Measurements from ENCODE around the gene ZNF254.
"Not testable (repeated sequence)": the region's sequence is repeated elsewhere in the genome, so short reads cannot be mapped to it uniquely, and the experiment has no call there.

ZNF254 gene

GRCh38 chr19:24073807-24074206 lies 13.2 kb upstream of the ZNF254 start:
- DNase-seq = peak; percentile 19

- DNase-seq = peak; percentile 12
These were observed 12.1 kb upstream of the ZNF254 start for GRCh38 chr19:24074720-24075454.

DNA sequence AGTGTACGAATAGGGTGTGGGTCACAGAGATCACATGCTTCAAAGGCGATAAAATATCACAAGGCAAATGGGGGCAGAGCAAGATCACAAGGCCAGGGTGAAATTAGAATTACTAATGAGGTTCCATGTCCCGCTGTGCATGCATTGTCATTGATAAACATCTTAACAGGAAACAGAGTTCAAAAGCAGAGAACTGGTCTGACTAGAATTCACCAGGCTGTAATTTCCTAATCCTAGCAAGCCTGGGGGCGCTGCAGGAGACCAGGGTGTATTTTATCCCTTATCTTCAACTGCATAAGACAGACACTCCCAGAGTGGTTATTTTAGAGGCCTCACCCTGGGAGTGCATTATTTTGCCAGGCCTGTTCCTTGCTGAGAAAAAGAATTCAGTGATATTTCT lies 11.5 kb upstream of the ZNF254 start:
- DNase-seq = peak; percentile 15

DNA sequence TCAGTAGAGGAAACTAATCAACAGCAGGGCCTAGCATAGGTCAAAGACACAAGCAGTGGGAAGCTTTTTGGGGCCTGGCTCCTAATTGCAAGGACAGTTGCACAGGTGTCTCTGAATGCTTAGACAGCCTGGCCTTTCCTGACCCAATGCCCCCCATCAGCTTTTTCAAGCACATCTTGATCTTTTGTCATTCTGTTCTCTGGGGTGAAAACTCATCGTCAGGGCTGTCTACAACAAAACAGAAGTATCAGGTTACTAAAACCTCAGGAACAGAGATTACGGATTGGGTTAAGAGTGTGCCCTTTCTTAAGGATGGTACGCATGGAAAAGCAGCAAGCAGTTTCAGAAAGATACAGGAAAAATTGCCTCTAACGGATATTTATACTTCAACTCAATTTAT lies 8.3 kb upstream of the ZNF254 start:
- no peak for DNase-seq

DNA sequence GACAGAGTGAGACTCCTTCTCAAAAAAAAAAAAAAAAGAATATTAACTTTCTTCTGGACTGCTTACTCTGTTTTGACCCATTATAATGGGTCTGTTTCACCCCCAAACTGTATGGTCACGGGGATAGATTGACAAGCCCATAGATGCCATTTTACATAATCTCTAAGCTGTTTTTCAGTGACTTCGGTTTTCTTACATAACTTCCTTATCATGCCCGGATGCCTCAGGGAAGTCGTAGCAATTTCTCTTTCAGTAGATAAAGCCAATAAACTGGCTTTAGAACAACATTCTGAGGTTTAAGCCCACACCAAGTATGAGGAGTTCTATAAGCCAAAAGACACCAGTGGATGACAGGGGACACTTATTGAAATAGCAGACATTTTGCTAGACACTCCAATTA lies 5.9 kb upstream of the ZNF254 start:
- no peak for DNase-seq

GRCh38 chr19:24098359-24098758 lies 11.4 kb downstream of the ZNF254 start:
- no peak for DNase-seq

GRCh38 chr19:24099829-24100228 lies 12.8 kb downstream of the ZNF254 start:
- DNase-seq = no peak

DNA sequence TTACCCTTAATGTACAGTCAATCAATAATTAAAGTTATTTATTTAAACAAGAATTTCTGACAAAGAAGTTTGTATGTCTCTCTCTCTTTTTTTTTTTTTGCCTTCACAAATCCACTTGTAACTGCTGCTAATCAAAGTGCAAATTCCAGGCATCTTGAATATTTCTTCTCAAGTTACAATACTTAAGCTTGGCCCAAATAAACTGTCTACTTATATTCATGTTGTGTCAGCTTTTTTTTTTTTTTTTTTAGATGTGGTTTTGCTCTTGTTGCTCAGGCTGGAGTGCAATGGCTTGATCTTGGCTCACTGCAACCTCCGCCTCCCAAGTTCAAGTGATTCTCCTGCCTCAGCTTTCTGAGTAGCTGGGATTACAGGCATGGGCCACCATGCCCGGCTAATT lies 13.6 kb downstream of the ZNF254 start:
- DNase-seq = not testable (repeated sequence)

DNA sequence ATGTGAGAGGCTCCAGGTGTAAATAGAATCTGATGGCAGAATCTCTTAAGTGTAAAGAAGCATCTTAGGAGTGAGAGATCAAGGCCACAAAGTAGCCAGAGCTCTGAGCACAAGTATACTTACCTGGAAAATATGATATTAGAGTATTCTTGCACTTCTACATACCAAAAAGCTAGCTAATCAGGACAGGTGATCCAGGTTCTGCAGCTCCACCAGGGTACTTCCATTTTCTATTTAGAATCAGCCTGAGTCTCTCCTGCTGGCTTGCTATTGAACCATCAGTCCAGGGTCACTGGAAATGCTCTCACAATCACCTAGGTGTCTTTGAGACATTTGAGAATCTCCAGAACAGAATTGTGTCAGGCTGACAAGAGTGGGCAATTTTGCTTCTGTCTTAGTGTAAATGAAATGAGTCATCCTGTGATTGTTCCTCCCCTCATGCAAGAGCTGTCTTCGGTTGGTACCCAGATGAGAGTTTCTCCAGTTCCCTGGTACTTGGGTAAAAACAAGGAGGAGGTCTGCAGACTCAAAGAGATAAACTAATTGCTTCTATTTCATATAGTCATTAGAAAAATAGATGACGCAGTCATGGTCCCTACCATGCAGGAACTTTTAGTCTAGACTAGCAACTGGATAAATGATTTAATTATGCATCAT lies 14.6 kb downstream of the ZNF254 start:
- DNase-seq = no peak

GRCh38 chr19:24127601-24128000 lies 40.6 kb downstream of the ZNF254 start:
- no peak for DNase-seq

GRCh38 chr19:24140099-24140498 lies 53.1 kb downstream of the ZNF254 start:
- peak; percentile 91 for DNase-seq

- DNase-seq = no peak
These were observed 53.6 kb downstream of the ZNF254 start for GRCh38 chr19:24140591-24140990.

DNA sequence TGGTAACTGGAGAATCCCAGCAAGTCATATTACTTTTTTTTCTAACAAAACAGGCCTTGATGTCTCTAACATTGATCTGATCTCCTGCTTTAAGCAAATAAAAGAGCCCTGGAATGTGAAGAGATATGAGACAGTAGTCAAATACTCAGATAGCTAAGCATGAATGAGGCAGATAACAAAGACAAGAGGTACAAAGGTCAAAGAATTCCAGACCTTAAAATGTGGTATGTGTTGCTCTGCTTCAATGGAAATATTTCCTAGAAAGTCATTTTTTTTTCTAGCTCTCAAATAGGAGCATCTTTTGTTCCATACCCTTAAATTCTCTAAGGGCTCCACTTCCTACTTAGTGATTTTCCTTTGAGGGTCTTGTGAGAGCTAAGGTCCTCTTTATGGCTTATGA lies 54.6 kb downstream of the ZNF254 start:
- DNase-seq = peak; percentile 68

DNA sequence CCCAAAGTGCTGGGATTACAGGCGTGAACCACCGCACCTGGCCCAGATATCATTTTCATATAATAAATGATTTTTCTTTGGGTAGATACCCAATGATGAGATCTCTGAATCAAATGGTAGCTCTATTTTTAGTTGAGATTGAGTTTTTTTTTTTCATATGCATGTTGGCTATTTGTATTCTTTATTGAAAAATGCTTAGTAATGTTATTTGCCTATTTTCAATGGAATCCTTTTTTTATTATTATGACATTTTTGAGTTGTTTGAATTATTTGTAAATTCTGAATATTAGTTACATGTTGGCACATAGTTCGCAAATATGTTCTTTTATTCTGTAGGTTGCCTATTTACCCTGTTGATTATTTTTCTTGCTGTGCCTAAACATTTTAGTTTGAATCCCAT lies 55.8 kb downstream of the ZNF254 start:
- no peak for DNase-seq

DNA sequence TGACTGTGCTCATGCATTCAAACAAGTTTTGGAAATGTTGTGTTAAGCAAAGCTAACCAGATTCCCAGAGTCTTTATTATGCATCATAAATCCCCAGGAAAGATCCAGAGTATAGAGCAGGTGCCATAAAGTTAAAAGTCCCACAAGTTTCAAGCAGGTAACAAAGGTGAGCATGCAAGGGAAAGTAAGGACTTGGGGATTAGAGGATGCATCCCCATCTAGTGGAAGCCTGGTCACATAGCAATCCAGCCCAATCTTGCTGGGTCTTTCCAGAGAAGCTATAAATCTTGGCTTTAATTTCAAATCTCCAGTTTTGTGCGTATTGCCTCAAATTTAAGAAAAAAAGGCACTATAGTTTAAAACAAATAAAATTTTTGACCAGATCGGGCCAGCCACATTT lies 72.7 kb downstream of the ZNF254 start:
- DNase-seq = peak; percentile 69

GRCh38 chr19:24166055-24166454 lies 79.1 kb downstream of the ZNF254 start:
- no peak for DNase-seq

DNA sequence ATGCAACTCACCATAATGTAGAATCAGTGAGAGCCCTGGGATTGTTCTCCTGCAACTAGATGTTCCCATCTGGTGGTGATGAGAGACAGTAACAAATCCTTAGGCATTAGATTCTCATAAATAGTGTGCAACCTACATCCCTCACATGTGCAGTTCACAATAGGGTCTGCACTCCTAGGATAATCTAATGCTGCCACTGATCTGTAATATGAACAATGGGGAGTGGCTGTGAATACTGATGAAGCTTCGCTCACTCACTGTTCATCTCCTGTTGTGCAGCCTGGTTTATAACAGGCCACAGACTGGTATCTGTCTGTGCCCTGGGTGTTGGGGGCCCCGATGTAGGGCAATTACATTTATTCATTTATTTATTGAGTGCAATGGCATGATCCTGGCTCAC lies 86.9 kb downstream of the ZNF254 start:
- no peak for DNase-seq

GRCh38 chr19:24177686-24178085 lies 90.7 kb downstream of the ZNF254 start:
- DNase-seq = no peak

- no peak for DNase-seq
These were observed 91.2 kb downstream of the ZNF254 start for GRCh38 chr19:24178207-24178606.

Measured in DMS53 (cell line).